ENCODE measurements around the gene DHRS2.

GRCh38 chr14:23661542-23661941 lies 25.4 kb downstream of the DHRS2 start:
- no peak for TF ChIP-seq CTCF (conservative IDR thresholded peaks at IDR 0.05; ENCODE audit: low read length)
- TF ChIP-seq EZH2phosphoT487 (IDR thresholded peaks at IDR 0.05; ENCODE audit: borderline replicate concordance, low read depth, low read length): no peak

All from OCI-LY7 (cell line).